K562 (cell line): ENCODE data around the gene ELMO3. TPM values are rescaled to one million over a fixed set of nuclear protein-coding genes. Genes with fewer than 3 reads are reported as not detected.

Experiments used
- BCLAF1 ChIP-seq, 2 experiments: fragments of 450-650 bp in 1 of 2; IDR thresholded peaks; 2 replicates each; pipeline ENCODE4 v1.6.1; 2011 to 2017; ENCODE audit warnings: low read depth in 2 of 2, antibody characterized with exemption in 1 of 2, borderline replicate concordance in 1 of 2, low read length in 1 of 2, mild to moderate bottlenecking in 1 of 2, mixed read lengths in 1 of 2; ENCODE audit not compliant: control insufficient read depth in 1 of 2
- CXXC5 ChIP-seq: fragments of 250-450 bp; sonication (Bioruptor Pico); IDR thresholded peaks from 2 replicates; pipeline ENCODE4 v1.8.0; 2022; ENCODE audit warnings: inconsistent platforms, mild to moderate bottlenecking, moderate library complexity
- DPF2 ChIP-seq: fragments of 450-650 bp; IDR thresholded peaks from 2 replicates; pipeline ENCODE4 v1.6.1; 2016
- ETS1 ChIP-seq: conservative IDR thresholded peaks from 2 replicates; pipeline ENCODE4 v1.6.1; 2011; ENCODE audit warnings: low read depth, mild to moderate bottlenecking, low read length; ENCODE audit not compliant: control insufficient read depth
- FOXK1 ChIP-seq: sonication (generic); formaldehyde crosslinking; IDR thresholded peaks from 2 replicates; pipeline ENCODE4 v1.8.0; 2022; ENCODE audit warnings: missing genetic modification reagents, mild to moderate bottlenecking, borderline replicate concordance
- GTF2A2 ChIP-seq: IDR thresholded peaks from 2 replicates; pipeline ENCODE4 v1.6.1; 2016; ENCODE audit warnings: mild to moderate bottlenecking, missing genetic modification characterization, missing compliant biosample characterization
- HMG20B ChIP-seq: fragments of 250-450 bp; sonication (Bioruptor Pico); IDR thresholded peaks from 2 replicates; pipeline ENCODE4 v1.5.0; 2021; ENCODE audit warnings: mild to moderate bottlenecking
- MEIS2 ChIP-seq: fragments of 450-650 bp; IDR thresholded peaks from 2 replicates; pipeline ENCODE4 v1.6.1; 2014; ENCODE audit warnings: mild to moderate bottlenecking; ENCODE audit not compliant: partially characterized antibody
- MYC ChIP-seq, 2 experiments: fragments of 250-450 bp in 1 of 2; sonication (Bioruptor Pico) in 1 of 2; IDR thresholded peaks; 2 replicates each; pipeline versions ENCODE4 v1.5.1 to v1.6.1; 2012 to 2021; ENCODE audit warnings: low read depth in 2 of 2, borderline replicate concordance in 1 of 2, improper control_type of control experiment in 1 of 2, low read length in 1 of 2, mild to moderate bottlenecking in 1 of 2, moderate library complexity in 1 of 2
- NFRKB ChIP-seq: fragments of 450-650 bp; IDR thresholded peaks from 2 replicates; pipeline ENCODE4 v1.6.1; 2016; ENCODE audit warnings: low read depth
- OTX1 ChIP-seq: fragments of 450-650 bp; formaldehyde crosslinking; IDR thresholded peaks from 2 replicates; pipeline ENCODE4 v1.4.0; 2022; ENCODE audit warnings: mild to moderate bottlenecking
- PHF21A ChIP-seq: fragments of 450-650 bp; IDR thresholded peaks from 2 replicates; pipeline ENCODE4 v1.6.1; 2017; ENCODE audit warnings: low read depth, borderline replicate concordance
- PML ChIP-seq: IDR thresholded peaks from 2 replicates; pipeline ENCODE4 v1.6.1; 2012; ENCODE audit warnings: low read length, inconsistent platforms
- POLR2B ChIP-seq: fragments of 450-650 bp; IDR thresholded peaks from 2 replicates; pipeline ENCODE4 v1.6.1; 2018; ENCODE audit warnings: low read depth; ENCODE audit not compliant: partially characterized antibody
- RFX1 ChIP-seq: fragments of 450-650 bp; IDR thresholded peaks from 2 replicates; pipeline ENCODE4 v1.6.1; 2016; ENCODE audit warnings: mild to moderate bottlenecking, moderate library complexity
- SMARCA4 ChIP-seq: fragments of 450-650 bp; IDR thresholded peaks from 2 replicates; pipeline ENCODE4 v1.6.1; 2016
- SNRNP70 ChIP-seq: fragments of 200-400 bp; formaldehyde crosslinking; optimal IDR thresholded peaks from 2 replicates; pipeline ENCODE3; 2017; ENCODE audit warnings: low read depth, low read length
- SOX6 ChIP-seq: fragments of 450-650 bp; IDR thresholded peaks from 2 replicates; pipeline ENCODE4 v1.6.1; 2014; ENCODE audit warnings: mild to moderate bottlenecking
- ZNF140 ChIP-seq: fragments of 250-450 bp; sonication (Bioruptor Pico); IDR thresholded peaks from 2 replicates; pipeline ENCODE4 v1.8.0; 2021; ENCODE audit warnings: moderate library complexity, mild to moderate bottlenecking, inconsistent platforms
- ZNF778 ChIP-seq: fragments of 450-650 bp; formaldehyde crosslinking; IDR thresholded peaks from 2 replicates; pipeline ENCODE4 v1.4.0; 2020; ENCODE audit warnings: mild to moderate bottlenecking, moderate library complexity
- polyA plus RNA-seq, 8 experiments: library from polyadenylated mRNA; depleted of rRNA in 4 of 8; stranded (reverse) in 5 of 8; unstranded in 3 of 8; fragments of >200 nt; fragmentation: Nextera tagmentation in 2 of 8; fragmentation: Illumina TruSeq in 1 of 8; extraction: Ambion mirVana in 2 of 8; extraction: Trizol in 1 of 8; gene quantifications; 2 replicates each; pipeline versions ENCODE4 v1.2.1 to v1.2.3, GENCODE V29; 2011 to 2014; ENCODE audit warnings: inconsistent platforms in 1 of 8, missing spikeins in 1 of 8
- total RNA-seq, 7 experiments: library from RNA; depleted of rRNA in 6 of 7; stranded (reverse); fragments of >200 nt in 6 of 7; fragmentation: Illumina TruSeq in 2 of 7; extraction: Trizol in 2 of 7; gene quantifications; 2 replicates each; pipeline versions ENCODE4 v1.2.1 to v1.2.3, GENCODE V29; 2011 to 2021; ENCODE audit warnings: low replicate concordance in 1 of 7
- TF ChIP-seq, protein P1 (sequence below): fragments of 250-450 bp; sonication (Bioruptor Pico); IDR thresholded peaks from 2 replicates; pipeline ENCODE4 v1.4.0; 2020; ENCODE audit warnings: mild to moderate bottlenecking, moderate library complexity, borderline replicate concordance
- TF ChIP-seq, protein P2 (sequence below): sonication (generic); formaldehyde crosslinking; IDR thresholded peaks from 2 replicates; pipeline ENCODE4 v1.8.1; 2022; ENCODE audit warnings: missing genetic modification reagents

Gene ELMO3
- total and polyA plus RNA-seq, 9 of the 15 experiments (the other 6 are each of a cell fraction or from before 2014, with no cell fraction given), result 0.04 to 5.1 (median 1.5) TPM

GRCh38 chr16:67226295-67226803 lies 27.4 kb downstream of the ELMO3 start (continued):
- TF ChIP-seq ETS1, result no peak
- no peak for TF ChIP-seq BCLAF1 (IDR thresholded peaks at IDR 0.05; ENCODE audit: borderline replicate concordance in 1 of 2, control insufficient read depth in 1 of 2, low read depth in 2 of 2, low read length in 1 of 2)
- TF ChIP-seq PHF21A, result peak; percentile 9; the same call in 1 of the 2 replicates
- TF ChIP-seq ZNF140, result no peak
- TF ChIP-seq PML, result no peak
- no peak for TF ChIP-seq RFX1
- no peak for TF ChIP-seq FOXK1 (CRISPR knock-in tag)
- no peak for TF ChIP-seq MYC (IDR thresholded peaks at IDR 0.05; ENCODE audit: low read depth, low read length)
- no peak for TF ChIP-seq MYC (CRISPR knock-in tag; IDR thresholded peaks at IDR 0.05; ENCODE audit: borderline replicate concordance, low read depth)
- no peak for TF ChIP-seq NFRKB
- TF ChIP-seq HMG20B (CRISPR knock-in tag), result no peak
- TF ChIP-seq, protein P1, sequence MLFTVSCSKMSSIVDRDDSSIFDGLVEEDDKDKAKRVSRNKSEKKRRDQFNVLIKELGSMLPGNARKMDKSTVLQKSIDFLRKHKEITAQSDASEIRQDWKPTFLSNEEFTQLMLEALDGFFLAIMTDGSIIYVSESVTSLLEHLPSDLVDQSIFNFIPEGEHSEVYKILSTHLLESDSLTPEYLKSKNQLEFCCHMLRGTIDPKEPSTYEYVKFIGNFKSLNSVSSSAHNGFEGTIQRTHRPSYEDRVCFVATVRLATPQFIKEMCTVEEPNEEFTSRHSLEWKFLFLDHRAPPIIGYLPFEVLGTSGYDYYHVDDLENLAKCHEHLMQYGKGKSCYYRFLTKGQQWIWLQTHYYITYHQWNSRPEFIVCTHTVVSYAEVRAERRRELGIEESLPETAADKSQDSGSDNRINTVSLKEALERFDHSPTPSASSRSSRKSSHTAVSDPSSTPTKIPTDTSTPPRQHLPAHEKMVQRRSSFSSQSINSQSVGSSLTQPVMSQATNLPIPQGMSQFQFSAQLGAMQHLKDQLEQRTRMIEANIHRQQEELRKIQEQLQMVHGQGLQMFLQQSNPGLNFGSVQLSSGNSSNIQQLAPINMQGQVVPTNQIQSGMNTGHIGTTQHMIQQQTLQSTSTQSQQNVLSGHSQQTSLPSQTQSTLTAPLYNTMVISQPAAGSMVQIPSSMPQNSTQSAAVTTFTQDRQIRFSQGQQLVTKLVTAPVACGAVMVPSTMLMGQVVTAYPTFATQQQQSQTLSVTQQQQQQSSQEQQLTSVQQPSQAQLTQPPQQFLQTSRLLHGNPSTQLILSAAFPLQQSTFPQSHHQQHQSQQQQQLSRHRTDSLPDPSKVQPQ (CRISPR knock-in tag), result no peak
- TF ChIP-seq SMARCA4, result 0 out of 2 replicates have a peak, but pooled peaks have one; percentile 33
- peak; percentile 46; the same call in 1 of the 2 replicates for TF ChIP-seq OTX1 (CRISPR knock-in tag)
- no peak for TF ChIP-seq POLR2B
- no peak for TF ChIP-seq DPF2
- no peak for TF ChIP-seq SOX6
- TF ChIP-seq SNRNP70, result no peak
- TF ChIP-seq CXXC5 (CRISPR knock-in tag), result no peak
- no peak for TF ChIP-seq GTF2A2
- TF ChIP-seq, protein P2, sequence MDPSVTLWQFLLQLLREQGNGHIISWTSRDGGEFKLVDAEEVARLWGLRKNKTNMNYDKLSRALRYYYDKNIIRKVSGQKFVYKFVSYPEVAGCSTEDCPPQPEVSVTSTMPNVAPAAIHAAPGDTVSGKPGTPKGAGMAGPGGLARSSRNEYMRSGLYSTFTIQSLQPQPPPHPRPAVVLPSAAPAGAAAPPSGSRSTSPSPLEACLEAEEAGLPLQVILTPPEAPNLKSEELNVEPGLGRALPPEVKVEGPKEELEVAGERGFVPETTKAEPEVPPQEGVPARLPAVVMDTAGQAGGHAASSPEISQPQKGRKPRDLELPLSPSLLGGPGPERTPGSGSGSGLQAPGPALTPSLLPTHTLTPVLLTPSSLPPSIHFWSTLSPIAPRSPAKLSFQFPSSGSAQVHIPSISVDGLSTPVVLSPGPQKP, result no peak
- TF ChIP-seq MEIS2, result no peak
- no peak for TF ChIP-seq ZNF778
